ENCODE data around the gene NEBL.

The NEBL gene

GRCh38 chr10:20898866-20899535 is 1.9 kb upstream of the NEBL start:
- DNase-seq, result no peak

- DNase-seq, result no peak
Measured at GRCh38 chr10:20893297-20893696, 3.8 kb downstream of the NEBL start.

GRCh38 chr10:20892796-20893195 is 4.3 kb downstream of the NEBL start:
- no peak for DNase-seq

DNA sequence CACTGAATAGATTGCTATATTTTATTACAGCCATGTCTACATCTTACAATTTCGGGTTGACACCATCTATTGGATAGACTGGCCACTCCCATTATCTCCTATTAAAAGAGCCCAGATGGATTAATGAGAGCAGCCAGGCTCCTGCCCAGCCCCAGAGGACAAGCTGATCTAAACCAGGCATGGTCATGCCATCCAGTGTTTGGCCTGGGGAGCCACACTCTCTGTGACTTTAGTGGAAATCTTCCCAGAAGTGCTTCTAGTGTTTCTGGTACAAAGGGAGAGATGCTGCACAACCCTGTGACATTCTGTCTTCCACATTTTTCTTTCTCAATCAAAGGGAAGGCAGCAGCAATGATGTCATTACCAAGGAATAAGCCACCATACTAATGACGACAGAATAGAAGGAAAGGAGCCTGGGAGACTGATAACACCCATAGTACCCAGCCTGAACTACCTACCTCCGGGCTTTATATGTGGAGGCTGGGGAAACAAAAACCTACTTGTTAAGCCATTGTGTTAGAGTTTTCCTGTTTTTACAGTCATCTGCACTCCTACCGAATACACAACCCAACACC is 5.0 kb downstream of the NEBL start:
- no peak for DNase-seq

GRCh38 chr10:20891338-20891714 is 5.8 kb downstream of the NEBL start:
- DNase-seq, result no peak

GRCh38 chr10:20890491-20891337 is 6.4 kb downstream of the NEBL start:
- DNase-seq, result no peak

DNA sequence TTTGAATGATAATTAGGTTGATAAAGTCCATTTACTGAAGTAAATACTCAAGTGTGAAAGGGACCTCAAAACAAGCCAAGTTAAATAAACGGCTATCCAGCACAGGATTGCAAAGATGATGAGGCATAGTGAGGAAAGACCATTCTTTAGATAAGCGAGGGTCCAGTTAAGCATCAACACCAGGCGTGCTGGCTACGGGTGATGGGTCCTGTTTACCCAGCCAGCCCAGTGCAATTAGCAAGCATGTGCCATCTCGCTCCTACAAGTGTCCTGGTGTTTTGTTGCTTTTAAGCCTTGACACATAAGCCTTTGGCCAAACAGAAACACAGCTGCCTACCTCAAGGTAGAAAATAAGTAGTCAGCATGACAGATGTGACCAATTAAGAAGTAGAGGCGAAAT is 7.1 kb downstream of the NEBL start:
- no peak for DNase-seq

DNA sequence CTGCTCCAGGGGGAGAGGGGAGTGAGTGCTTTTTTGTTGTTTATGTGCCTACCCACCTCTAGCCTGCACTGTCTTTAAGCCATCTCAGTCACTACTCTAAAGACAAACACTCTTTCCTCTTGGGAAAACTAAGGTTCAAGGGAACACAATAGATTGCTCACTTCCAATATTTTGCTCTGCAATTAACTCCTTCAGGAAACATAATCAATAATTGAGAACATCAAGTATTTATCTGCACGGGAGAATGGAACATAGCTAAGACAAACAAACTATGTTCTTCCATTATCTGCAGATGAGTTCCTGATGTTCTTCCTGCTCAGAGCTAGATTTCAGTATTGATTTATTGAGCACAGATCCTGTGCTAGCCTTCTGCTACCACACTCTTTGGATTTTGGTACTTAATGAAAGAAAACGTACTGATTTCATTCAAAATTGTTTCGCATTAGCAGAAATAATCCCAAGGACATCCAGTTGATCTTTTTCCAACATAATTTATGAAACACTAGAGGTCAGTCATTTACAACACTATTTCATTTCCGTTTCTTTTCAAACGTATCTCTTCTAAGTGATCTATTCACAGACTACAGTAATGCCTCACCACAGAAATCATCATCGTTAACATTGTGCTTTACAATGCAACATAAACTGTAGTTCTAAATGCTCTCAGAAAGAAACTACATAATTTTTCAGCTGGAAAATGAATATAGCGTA is 8.3 kb downstream of the NEBL start:
- no peak for DNase-seq

GRCh38 chr10:20887706-20888555 is 9.2 kb downstream of the NEBL start:
- DNase-seq, result no peak

DNA sequence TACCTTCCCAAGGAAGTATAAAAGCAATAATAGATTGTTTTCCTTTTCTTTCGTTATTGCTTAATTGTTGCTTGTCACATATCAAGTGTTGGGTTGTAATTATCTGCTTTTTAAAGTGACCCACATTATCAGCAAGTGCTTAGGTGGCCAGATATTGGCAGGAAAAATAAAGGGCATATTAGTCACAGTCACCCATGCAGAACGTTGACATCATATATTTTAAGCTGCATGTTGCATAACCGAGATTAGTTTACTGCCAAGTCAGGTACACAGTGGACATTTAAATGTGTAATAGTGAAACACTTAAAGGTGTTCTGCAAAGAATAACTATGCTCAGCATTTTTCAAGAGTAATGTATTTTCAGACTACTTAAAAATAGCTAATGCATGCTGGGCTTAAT is 11.4 kb downstream of the NEBL start:
- no peak for DNase-seq

- no peak for DNase-seq
Measured at GRCh38 chr10:20883552-20883951, 13.6 kb downstream of the NEBL start.

- DNase-seq, result no peak
Measured at GRCh38 chr10:20882091-20882490, 15.0 kb downstream of the NEBL start.

GRCh38 chr10:20879136-20879535 is 18.0 kb downstream of the NEBL start:
- no peak for DNase-seq

DNA sequence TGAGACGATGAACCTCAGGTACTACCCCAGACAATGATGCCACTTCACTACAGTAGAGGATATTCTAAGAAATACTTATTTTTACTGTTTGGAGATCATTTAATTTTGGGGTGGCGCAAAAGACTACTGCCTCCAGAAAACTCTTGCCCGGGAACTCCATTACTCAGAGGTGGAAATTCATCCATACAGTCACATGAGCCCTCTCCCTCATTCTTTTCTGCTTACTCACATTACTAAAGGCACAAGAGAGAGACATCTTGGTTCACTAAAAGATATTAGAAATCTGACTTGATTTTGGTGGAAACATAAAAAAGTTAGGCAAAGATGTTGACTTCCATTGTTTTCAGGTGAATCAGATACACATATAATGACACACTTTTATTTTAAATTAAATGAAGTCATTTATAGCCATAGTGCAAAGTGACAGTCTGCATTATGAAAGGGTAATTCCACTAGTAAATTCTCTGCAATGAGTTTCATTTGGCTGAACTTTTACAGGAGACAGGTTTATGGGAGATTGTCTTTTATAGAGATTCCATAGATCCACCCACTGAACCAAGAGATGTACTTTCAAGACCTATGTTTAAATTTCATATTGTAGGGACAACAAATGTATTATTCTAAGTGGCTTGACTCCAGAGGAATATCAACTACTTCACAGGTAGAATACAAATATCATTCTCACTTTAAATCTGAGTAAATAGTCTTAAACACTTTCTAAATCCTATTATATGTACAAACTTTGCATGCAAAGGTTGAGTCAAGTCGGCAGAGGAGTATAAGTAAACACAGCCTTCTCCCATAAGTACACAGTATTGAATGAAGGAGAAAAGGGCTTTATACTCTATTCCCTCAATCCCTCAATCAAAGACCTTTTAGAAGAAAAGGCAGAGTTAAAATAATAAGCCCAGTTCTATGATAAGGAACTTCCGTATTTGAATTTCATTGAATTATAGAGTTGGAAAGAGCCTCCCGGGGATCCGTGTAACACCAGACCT is 18.8 kb downstream of the NEBL start:
- DNase-seq, result no peak

- DNase-seq, result no peak
Measured at GRCh38 chr10:20877554-20877953, 19.6 kb downstream of the NEBL start.

GRCh38 chr10:20874261-20874660 is 22.9 kb downstream of the NEBL start:
- DNase-seq, result no peak

DNA sequence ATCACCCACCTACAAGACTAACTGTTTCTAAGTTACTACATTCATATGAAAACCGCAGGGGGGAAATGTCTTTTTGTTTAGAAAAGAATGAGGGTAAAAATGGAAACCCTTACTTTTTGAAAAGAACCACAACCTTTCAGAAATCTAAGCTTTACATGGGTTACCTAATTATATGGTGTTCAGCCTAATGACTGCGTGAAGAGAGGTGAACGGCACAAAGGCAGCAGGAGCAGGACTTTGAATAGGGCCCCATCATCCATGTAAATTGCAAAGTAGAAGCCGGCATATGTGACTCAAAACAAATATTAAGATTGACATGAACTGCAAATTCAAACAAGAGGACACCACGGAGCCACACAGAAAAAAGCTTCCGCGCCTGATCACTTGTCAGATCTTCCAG is 25.1 kb downstream of the NEBL start:
- no peak for DNase-seq

GRCh38 chr10:20870834-20871233 is 26.3 kb downstream of the NEBL start:
- no peak for DNase-seq

DNA sequence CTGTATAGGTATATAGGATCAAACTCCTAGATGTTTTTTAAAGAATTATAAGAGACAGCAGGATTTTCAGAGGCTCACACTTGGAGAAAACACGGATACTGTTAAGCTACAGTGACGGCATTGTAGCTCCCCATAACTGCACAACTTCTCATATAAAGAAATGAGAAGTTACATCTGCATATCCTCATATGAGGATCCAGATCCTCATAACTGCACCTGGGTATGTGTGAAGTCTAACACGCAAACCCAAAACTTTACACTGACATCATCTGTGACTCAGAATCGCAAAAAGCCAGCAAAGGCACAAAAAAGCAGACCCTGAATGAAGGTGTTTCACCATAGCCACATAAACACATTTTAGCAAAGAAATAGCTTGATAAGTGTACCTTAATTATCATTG is 34.1 kb downstream of the NEBL start:
- no peak for DNase-seq

- no peak for DNase-seq
Measured at GRCh38 chr10:20858292-20859124, 38.6 kb downstream of the NEBL start.
